ENCODE results near the gene AWAT1. TPM values are rescaled to one million over a fixed set of nuclear protein-coding genes. Genes with fewer than 3 reads are reported as not detected.

The AWAT1 gene
- total RNA-seq (2014; rRNA removed; shearing (Covaris generic)) (not detected in 2 replicates), polyA plus RNA-seq (2016; fragmentation: Nextera tagmentation; extraction: Ambion mirVana) (not detected in 2 replicates)

DNA sequence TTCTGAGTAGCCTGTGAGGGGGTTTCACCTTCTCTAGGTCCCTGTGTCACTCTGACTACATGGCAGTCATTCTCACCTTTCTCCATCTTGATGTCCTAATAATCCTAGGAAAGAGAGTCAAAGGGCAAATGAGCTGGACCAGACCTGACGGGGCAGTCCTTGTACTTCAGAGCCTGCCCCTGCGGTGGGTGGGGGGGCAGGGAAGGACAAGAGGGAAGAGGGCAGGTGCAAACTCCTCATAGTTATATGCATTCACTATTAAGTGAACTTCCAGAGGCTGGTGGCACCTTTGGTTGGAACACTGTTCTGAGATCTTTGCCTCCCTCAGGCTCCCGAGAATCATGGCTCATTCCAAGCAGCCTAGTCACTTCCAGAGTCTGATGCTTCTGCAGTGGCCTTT, at the start of gene AWAT1:
Gene AWAT1 (plus strand): TSS at position 301 of the 400 bp plus-strand sequence. CDS start 41 bp downstream, at position 342.
- no peaks in the 10 kb centered on the region for H3K79me2 ChIP-seq (ENCODE audit: insufficient read depth)
- no peaks in the 10 kb centered on the region for H3K4me1 ChIP-seq (ENCODE audit: insufficient read depth)
- H3K9ac ChIP-seq = no peak within 1 kb of the TSS
- no peak within 1 kb of the TSS for H2AFZ ChIP-seq
- no peaks in the 10 kb centered on the region for H4K20me1 ChIP-seq (ENCODE audit: insufficient read depth)
- 42 to 44% methylated on average over 1 to 3 of the region's 3 CpGs for WGBS, 2 experiments (ENCODE audit: low coverage in 1 of 2, low lambda C conversion rate in 2 of 2, missing lambda C conversion rate in 2 of 2)
- no peaks in the 10 kb centered on the region for H3K9me3 ChIP-seq (ENCODE audit: low read depth)
- H3K27me3 ChIP-seq (replicated peaks; ENCODE audit: insufficient read depth) = no peaks in the 10 kb centered on the region
- no peak within 1 kb of the TSS for H3K4me3 ChIP-seq
- H3K27ac ChIP-seq = no peak within 1 kb of the TSS
- no peak within 1 kb of the TSS for H3K4me2 ChIP-seq (ENCODE audit: unreplicated experiment)
- in situ Hi-C loops (cut with MboI) = no loop called here
- TF ChIP-seq EZH2 (IDR thresholded peaks at IDR 0.05; ENCODE audit: insufficient read depth, poor library complexity, severe bottlenecking) (no peak), EZH2phosphoT487 (IDR thresholded peaks at IDR 0.05; ENCODE audit: insufficient read depth, low read depth) (no peak)
- H3F3A ChIP-seq (ENCODE audit: insufficient read depth) = no peaks in the 10 kb centered on the region
- H3K9me2 ChIP-seq (ENCODE audit: insufficient read depth) = no peaks in the 10 kb centered on the region
- H3K36me3 ChIP-seq (ENCODE audit: low read depth) = no peaks in the 10 kb centered on the region
- peak; percentile 27 for DNase-seq

DNA sequence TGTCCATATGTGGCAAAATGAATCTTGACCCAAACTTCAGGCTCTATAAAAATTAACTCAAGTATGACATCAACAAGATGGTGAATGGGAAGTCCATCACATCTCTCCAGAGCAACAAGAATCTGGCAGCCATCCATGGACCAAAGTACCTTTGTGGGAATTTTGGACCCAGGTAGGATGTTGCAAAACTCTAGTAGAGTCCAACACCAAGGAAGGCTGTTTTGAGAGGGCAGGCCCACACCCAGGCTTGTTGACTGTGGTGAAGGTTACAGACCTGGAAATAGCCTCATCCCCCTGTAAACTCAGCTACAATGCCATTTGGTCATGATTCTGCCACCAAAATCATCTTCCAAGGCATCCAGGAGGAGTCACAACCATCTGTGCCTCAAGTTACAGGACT, 44.2 kb upstream of the AWAT1 start:
- TF ChIP-seq EZH2 (IDR thresholded peaks at IDR 0.05; ENCODE audit: insufficient read depth, poor library complexity, severe bottlenecking) (no peak), EZH2phosphoT487 (IDR thresholded peaks at IDR 0.05; ENCODE audit: insufficient read depth, low read depth) (no peak)
- Histone ChIP-seq H3K9me3 (ENCODE audit: low read depth) (no peaks in the 10 kb centered on the region), H3K4me2 (ENCODE audit: unreplicated experiment) (no peak overlapping the region), H2AFZ (no peak overlapping the region), H4K20me1 (ENCODE audit: insufficient read depth) (no peaks in the 10 kb centered on the region), H3K9me2 (ENCODE audit: insufficient read depth) (no peaks in the 10 kb centered on the region), H3K27ac (no peak overlapping the region), H3K27me3 (replicated peaks; ENCODE audit: insufficient read depth) (no peaks in the 10 kb centered on the region), H3F3A (ENCODE audit: insufficient read depth) (no peaks in the 10 kb centered on the region), H3K4me3 (no peak overlapping the region), H3K36me3 (ENCODE audit: low read depth) (no peaks in the 10 kb centered on the region), H3K4me1 (ENCODE audit: insufficient read depth) (no peaks in the 10 kb centered on the region), H3K79me2 (ENCODE audit: insufficient read depth) (no peaks in the 10 kb centered on the region), H3K9ac (no peak overlapping the region)
- in situ Hi-C loops (cut with MboI) = no loop called here
- no peak for DNase-seq

GRCh38 chrX:70196961-70197720, 37.3 kb upstream of the AWAT1 start:
- Histone ChIP-seq H2AFZ (no peak overlapping the region), H3K9me2 (ENCODE audit: insufficient read depth) (no peaks in the 10 kb centered on the region), H3K27me3 (replicated peaks; ENCODE audit: insufficient read depth) (no peaks in the 10 kb centered on the region), H4K20me1 (ENCODE audit: insufficient read depth) (no peaks in the 10 kb centered on the region), H3K9me3 (ENCODE audit: low read depth) (no peaks in the 10 kb centered on the region), H3K36me3 (ENCODE audit: low read depth) (no peaks in the 10 kb centered on the region), H3K4me2 (ENCODE audit: unreplicated experiment) (peak overlapping the region; percentile 1), H3K79me2 (ENCODE audit: insufficient read depth) (no peaks in the 10 kb centered on the region), H3K4me3 (no peak overlapping the region), H3K4me1 (ENCODE audit: insufficient read depth) (no peaks in the 10 kb centered on the region), H3F3A (ENCODE audit: insufficient read depth) (no peaks in the 10 kb centered on the region), H3K27ac (no peak overlapping the region), H3K9ac (no peak overlapping the region)
- in situ Hi-C loops (cut with MboI) = no loop called here
- peak; percentile 54 for DNase-seq
- TF ChIP-seq EZH2 (IDR thresholded peaks at IDR 0.05; ENCODE audit: insufficient read depth, poor library complexity, severe bottlenecking) (no peak), EZH2phosphoT487 (IDR thresholded peaks at IDR 0.05; ENCODE audit: insufficient read depth, low read depth) (no peak)
- WGBS, 2 experiments (ENCODE audit: low coverage in 1 of 2, low lambda C conversion rate in 2 of 2, missing lambda C conversion rate in 2 of 2) = 25 to 26% methylated on average over 12 of the region's 12 CpGs

- Histone ChIP-seq H3K79me2 (ENCODE audit: insufficient read depth) (no peaks in the 10 kb centered on the region), H3K27me3 (replicated peaks; ENCODE audit: insufficient read depth) (no peaks in the 10 kb centered on the region), H3K4me3 (no peak overlapping the region), H3F3A (ENCODE audit: insufficient read depth) (no peaks in the 10 kb centered on the region), H4K20me1 (ENCODE audit: insufficient read depth) (no peaks in the 10 kb centered on the region), H3K9ac (no peak overlapping the region), H3K4me2 (ENCODE audit: unreplicated experiment) (no peak overlapping the region), H3K9me3 (ENCODE audit: low read depth) (no peaks in the 10 kb centered on the region), H3K9me2 (ENCODE audit: insufficient read depth) (no peaks in the 10 kb centered on the region), H3K36me3 (ENCODE audit: low read depth) (no peaks in the 10 kb centered on the region), H2AFZ (no peak overlapping the region), H3K4me1 (ENCODE audit: insufficient read depth) (no peaks in the 10 kb centered on the region), H3K27ac (no peak overlapping the region)
- no peak for DNase-seq
- TF ChIP-seq EZH2 (IDR thresholded peaks at IDR 0.05; ENCODE audit: insufficient read depth, poor library complexity, severe bottlenecking) = no peak
- TF ChIP-seq EZH2phosphoT487 (IDR thresholded peaks at IDR 0.05; ENCODE audit: insufficient read depth, low read depth) = no peak
- WGBS, 2 experiments (ENCODE audit: low coverage in 1 of 2, low lambda C conversion rate in 2 of 2, missing lambda C conversion rate in 2 of 2) = 54 to 63% methylated on average over 3 to 5 of the region's 5 CpGs
- in situ Hi-C loops (cut with MboI) = no loop called here
These were observed 32.7 kb upstream of the AWAT1 start for GRCh38 chrX:70201732-70202131.
